Common myeloid progenitor, CD34-positive (primary cell): ENCODE results near the gene HPRT1.

Source experiments
- CTCF ChIA-PET: fragments of 350-600 bp; sonication (Branson Sonifier 250); formaldehyde crosslinking; loops from one replicate; lab custom pipeline; 2021; ENCODE audit warnings: antibody characterized with exemption; lab: Charles Lee
- POLR2A ChIA-PET: fragments of 350-600 bp; sonication (Branson Sonifier 250); formaldehyde crosslinking; loops from one replicate; lab custom pipeline; 2021; ENCODE audit warnings: antibody characterized with exemption; lab: Charles Lee
- DNase-seq, 3 donors: peaks; one replicate each; pipeline versions ENCODE4 v3.0.0 to v3.0.0-alpha.2; 2013
- H3K27ac ChIP-seq, 2 experiments: 1 replicate in 1 of 2; 2 replicates in 1 of 2; pipeline ENCODE4 v1.7.0; 2013; ENCODE audit warnings: inconsistent platforms in 2 of 2, low read length in 2 of 2, mild to moderate bottlenecking in 2 of 2, low read depth in 1 of 2, moderate library complexity in 1 of 2; ENCODE audit not compliant: severe bottlenecking in 2 of 2, insufficient read depth in 1 of 2, poor library complexity in 1 of 2
- H3K27me3 ChIP-seq, 5 experiments: replicated peaks in 2 of 5; 1 replicate in 3 of 5; 2 replicates in 2 of 5; pipeline versions ENCODE4 v1.6.1 to v1.7.0; 2013; ENCODE audit warnings: low read length in 4 of 5, mild to moderate bottlenecking in 2 of 5, moderate library complexity in 2 of 5, inconsistent platforms in 1 of 5; ENCODE audit not compliant: insufficient read depth in 5 of 5, control insufficient read depth in 4 of 5
- H3K36me3 ChIP-seq, 4 experiments: 1 replicate in 2 of 4; 2 replicates in 2 of 4; pipeline versions ENCODE4 v1.6.1 to v1.7.0; 2013; ENCODE audit warnings: low read length in 3 of 4, control low read depth in 1 of 4, mild to moderate bottlenecking in 1 of 4; ENCODE audit not compliant: control insufficient read depth in 4 of 4, insufficient read depth in 4 of 4
- H3K4me1 ChIP-seq, 4 experiments: 1 replicate in 3 of 4; 2 replicates in 1 of 4; pipeline versions ENCODE4 v1.6.1 to v1.7.1; 2013; ENCODE audit warnings: low read length in 3 of 4, mild to moderate bottlenecking in 3 of 4, control low read depth in 1 of 4, inconsistent platforms in 1 of 4, moderate library complexity in 1 of 4; ENCODE audit not compliant: control insufficient read depth in 4 of 4, insufficient read depth in 4 of 4; ENCODE audit errors: control extremely low read depth in 1 of 4
- H3K4me3 ChIP-seq, 7 experiments: 1 replicate in 4 of 7; 2 replicates in 3 of 7; pipeline versions ENCODE4 v1.5.1 to v1.7.0; 2013; ENCODE audit warnings: mild to moderate bottlenecking in 7 of 7, low read length in 6 of 7, moderate library complexity in 6 of 7, inconsistent platforms in 2 of 7, low read depth in 2 of 7, control low read depth in 1 of 7; ENCODE audit not compliant: insufficient read depth in 4 of 7, control insufficient read depth in 1 of 7; ENCODE audit errors: extremely low read depth in 1 of 7
- H3K9me3 ChIP-seq, 5 experiments: 1 replicate in 4 of 5; 2 replicates in 1 of 5; pipeline versions ENCODE4 v1.6.1 to v1.7.1; 2013; ENCODE audit warnings: low read length in 4 of 5, mild to moderate bottlenecking in 2 of 5, inconsistent platforms in 1 of 5, low read depth in 1 of 5, moderate library complexity in 1 of 5; ENCODE audit not compliant: control insufficient read depth in 4 of 5, insufficient read depth in 2 of 5; ENCODE audit errors: control extremely low read depth in 1 of 5
- WGBS: methylation state at CpG from one replicate; pipeline ENCODE4 v1.1.5; 2013; ENCODE audit not compliant: insufficient coverage; 5-methylcytosine and 5-hydroxymethylcytosine counted together

The HPRT1 gene

GRCh38 chrX:134533952-134534351 lies 74.0 kb downstream of the HPRT1 start:
- Histone ChIP-seq H3K9me3 (no peaks in the 10 kb centered on the region), H3K27me3 (no peaks in the 10 kb centered on the region), H3K4me1 (peaks cover 0 to 3% (median under 1%) of the 10 kb centered on the region in 4 experiments), H3K4me3 (no peak overlapping the region), H3K27ac (no peak overlapping the region), H3K36me3 (no peaks in the 10 kb centered on the region)
- WGBS = 93% methylated on average over 4 of the region's 4 CpGs
- DNase-seq = no peak
- ChIA-PET POLR2A (no interaction called here), CTCF (no interaction called here)

GRCh38 chrX:134537179-134537955 lies 77.4 kb downstream of the HPRT1 start:
- WGBS = 31% methylated on average over 2 of the region's 5 CpGs
- POLR2A ChIA-PET = no interaction called here
- peaks cover 0 to 8% (median 4%) of the 10 kb centered on the region in 4 experiments for H3K4me1 ChIP-seq
- no peak for DNase-seq
- no peak overlapping the region for H3K4me3 ChIP-seq
- no peak overlapping the region for H3K27ac ChIP-seq
- H3K9me3 ChIP-seq = no peaks in the 10 kb centered on the region
- H3K36me3 ChIP-seq = no peaks in the 10 kb centered on the region
- H3K27me3 ChIP-seq = no peaks in the 10 kb centered on the region
- CTCF ChIA-PET = no interaction called here

- H3K4me1 ChIP-seq = peaks cover 0 to 16% (median 9%) of the 10 kb centered on the region in 4 experiments
- H3K9me3 ChIP-seq = no peaks in the 10 kb centered on the region
- no peak overlapping the region for H3K27ac ChIP-seq
- no peak for DNase-seq
- H3K4me3 ChIP-seq = no peak overlapping the region
- no peaks in the 10 kb centered on the region for H3K27me3 ChIP-seq
- ChIA-PET POLR2A (no interaction called here), CTCF (no interaction called here)
- H3K36me3 ChIP-seq = no peaks in the 10 kb centered on the region
- 40% methylated on average over 1 of the region's 5 CpGs for WGBS
These were observed 78.4 kb downstream of the HPRT1 start for GRCh38 chrX:134538316-134538715.

GRCh38 chrX:134541906-134542305 lies 81.9 kb downstream of the HPRT1 start:
- H3K4me1 ChIP-seq = peaks cover 0 to 27% (median 9%) of the 10 kb centered on the region in 4 experiments
- CTCF ChIA-PET = interaction anchor here (1.5 kb wide), 1 partner anchor 21 kb away, joined by 3 read pairs; no protein-coding TSS in a partner anchor
- peaks cover 0 to 26% (median 0%) of the 10 kb centered on the region in 5 experiments for H3K27me3 ChIP-seq
- peaks cover 0 to 3% (median 0%) of the 10 kb centered on the region in 5 experiments for H3K9me3 ChIP-seq
- H3K36me3 ChIP-seq = peaks cover 0 to 8% (median 0%) of the 10 kb centered on the region in 4 experiments
- WGBS = 63% methylated on average over 1 of the region's 3 CpGs
- H3K4me3 ChIP-seq = no peak overlapping the region
- no peak for DNase-seq
- H3K27ac ChIP-seq = no peak overlapping the region
- POLR2A ChIA-PET = no interaction called here

GRCh38 chrX:134542485-134542884 lies 82.5 kb downstream of the HPRT1 start:
- Histone ChIP-seq H3K4me1 (peaks cover 0 to 28% (median 9%) of the 10 kb centered on the region in 4 experiments), H3K27me3 (peaks cover 0 to 31% (median 0%) of the 10 kb centered on the region in 5 experiments), H3K36me3 (peaks cover 0 to 8% (median 0%) of the 10 kb centered on the region in 4 experiments), H3K9me3 (peaks cover 0 to 3% (median 0%) of the 10 kb centered on the region in 5 experiments), H3K27ac (no peak overlapping the region), H3K4me3 (peak overlapping the region in 1 of 7 experiments; percentile 28)
- POLR2A ChIA-PET = no interaction called here
- peak in 2 of 3 donors; percentile 34 to 52 for DNase-seq
- CTCF ChIA-PET = interaction anchor here (0.8 to 1.5 kb wide), 2 partner anchors 21 to 210 kb away, joined by 3 to 4 read pairs; no protein-coding TSS in a partner anchor
- no CpG with 5 or more reads among the region's 2 CpGs for WGBS

GRCh38 chrX:134543288-134543687 lies 83.3 kb downstream of the HPRT1 start:
- ChIA-PET POLR2A (no interaction called here), CTCF (no interaction called here)
- H3K27ac ChIP-seq = no peak overlapping the region
- DNase-seq = no peak
- H3K4me3 ChIP-seq = no peak overlapping the region
- H3K36me3 ChIP-seq = peaks cover 0 to 8% (median 0%) of the 10 kb centered on the region in 4 experiments
- peaks cover 0 to 31% (median 12%) of the 10 kb centered on the region in 4 experiments for H3K4me1 ChIP-seq
- WGBS = 31% methylated on average over 1 of the region's 3 CpGs
- peaks cover 0 to 32% (median 0%) of the 10 kb centered on the region in 5 experiments for H3K27me3 ChIP-seq
- H3K9me3 ChIP-seq = peaks cover 0 to 3% (median 0%) of the 10 kb centered on the region in 5 experiments

GRCh38 chrX:134544135-134544512 lies 84.2 kb downstream of the HPRT1 start:
- peaks cover 0 to 41% (median 0%) of the 10 kb centered on the region in 5 experiments for H3K27me3 ChIP-seq
- no peak overlapping the region for H3K27ac ChIP-seq
- DNase-seq = no peak
- ChIA-PET CTCF (interaction anchor here (1.5 kb wide), 1 partner anchor 23 kb away, joined by 4 read pairs; no protein-coding TSS in a partner anchor), POLR2A (no interaction called here)
- H3K36me3 ChIP-seq = peaks cover 0 to 8% (median 0%) of the 10 kb centered on the region in 4 experiments
- peaks cover 0 to 4% (median 0%) of the 10 kb centered on the region in 5 experiments for H3K9me3 ChIP-seq
- H3K4me1 ChIP-seq = peaks cover 0 to 38% (median 17%) of the 10 kb centered on the region in 4 experiments
- WGBS = 8% methylated on average over 2 of the region's 6 CpGs
- peak overlapping the region in 5 of 7 experiments; percentile 31 to 70 (median 60) for H3K4me3 ChIP-seq
